ENCODE data around the gene RPS16.
A peak's percentile ranks its signal among the peaks of the same experiment; 100 is the strongest.

RPS16 gene

GRCh38 chr19:39406656-39407409 is 28.9 kb downstream of the RPS16 start, which contains the start of gene ZFP36:
Gene ZFP36, plus strand, starts transcription at chr19:39406847. Its CDS starts 58 bp downstream, at chr19:39406905.
- TF ChIP-seq CTCF (conservative IDR thresholded peaks at IDR 0.05; ENCODE audit: control insufficient read depth, insufficient read depth, low read depth, low read length), result no peak
- H3K4me3 ChIP-seq (ENCODE audit: control insufficient read depth, low read depth, low read length), result peak within 1 kb of the TSS; percentile 97
- peak; percentile 81 for DNase-seq (ENCODE audit: low read depth)

- no peak for DNase-seq (ENCODE audit: low read depth)
- TF ChIP-seq CTCF (conservative IDR thresholded peaks at IDR 0.05; ENCODE audit: control insufficient read depth, insufficient read depth, low read depth, low read length), result no peak
- peak overlapping the region; percentile 52 for H3K4me3 ChIP-seq (ENCODE audit: control insufficient read depth, low read depth, low read length)
Observed at GRCh38 chr19:39405958-39406655, 29.6 kb downstream of the RPS16 start.

GRCh38 chr19:39405261-39405957 is 30.3 kb downstream of the RPS16 start:
- H3K4me3 ChIP-seq (ENCODE audit: control insufficient read depth, low read depth, low read length), result no peak overlapping the region
- no peak for DNase-seq (ENCODE audit: low read depth)
- no peak for TF ChIP-seq CTCF (conservative IDR thresholded peaks at IDR 0.05; ENCODE audit: control insufficient read depth, insufficient read depth, low read depth, low read length)

GRCh38 chr19:39403331-39404312 is 32.1 kb downstream of the RPS16 start:
- DNase-seq (ENCODE audit: low read depth), result peak; percentile 100
- no peak for TF ChIP-seq CTCF (conservative IDR thresholded peaks at IDR 0.05; ENCODE audit: control insufficient read depth, insufficient read depth, low read depth, low read length)

GRCh38 chr19:39402346-39403300 is 33.1 kb downstream of the RPS16 start:
- peak overlapping the region; percentile 43 for H3K4me3 ChIP-seq (ENCODE audit: control insufficient read depth, low read depth, low read length)
- DNase-seq (ENCODE audit: low read depth), result peak; percentile 94
- TF ChIP-seq CTCF (conservative IDR thresholded peaks at IDR 0.05; ENCODE audit: control insufficient read depth, insufficient read depth, low read depth, low read length), result no peak

More at GRCh38 chr19:39403331-39404312, 32.1 kb downstream of the RPS16 start:
- peak overlapping the region; percentile 43 for H3K4me3 ChIP-seq (ENCODE audit: control insufficient read depth, low read depth, low read length)

Measured in fibroblast of mammary gland (primary cell).